ENCODE measurements around the gene RBM44.
A peak's percentile ranks its signal among the peaks of the same experiment; 100 is the strongest.
"Not testable (repeated sequence)": the region's sequence is repeated elsewhere in the genome, so short reads cannot be mapped to it uniquely, and the experiment has no call there.

RBM44 gene

DNA sequence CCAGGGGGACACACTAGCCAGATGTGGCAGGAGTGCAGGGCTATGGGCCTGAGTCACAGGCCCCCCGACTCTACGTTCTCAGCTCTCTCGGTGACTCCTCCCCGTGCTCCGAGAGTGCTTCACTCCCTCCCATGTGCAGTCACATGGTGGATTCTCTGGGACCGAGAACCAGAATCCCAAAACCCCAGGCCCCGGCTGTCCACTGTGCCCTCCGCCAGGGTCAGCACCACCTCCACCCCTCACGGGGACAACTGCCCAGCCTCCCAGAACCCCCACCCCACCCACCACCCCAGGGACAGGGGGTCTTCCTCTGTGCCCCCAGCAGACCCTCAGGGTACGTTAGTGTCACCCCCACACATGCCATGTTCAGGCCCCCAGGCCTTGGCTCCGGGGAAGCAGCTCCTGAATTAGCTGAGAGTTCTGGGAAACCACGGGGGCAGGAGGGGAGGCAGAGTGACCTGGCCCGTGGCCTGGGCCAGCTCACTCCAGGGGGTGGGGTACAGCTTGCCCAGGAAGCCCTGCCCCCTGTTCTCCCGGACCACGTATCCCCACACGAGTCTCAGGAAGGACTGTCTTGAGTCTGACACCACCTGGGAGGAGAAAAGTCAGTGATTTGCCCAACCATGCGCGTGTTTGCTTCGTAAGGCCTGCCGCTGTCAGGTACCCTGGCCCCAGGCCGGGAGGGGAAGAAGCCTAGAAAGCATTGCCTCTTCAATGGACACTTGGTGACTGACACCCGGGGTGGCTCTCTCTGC lies 65.3 kb downstream of the RBM44 start:
- peak overlapping the region; percentile 91 for H3K27ac ChIP-seq
- POLR2A ChIA-PET (ENCODE audit: low non-redundant PET), result no interaction called here
- no peak for TF ChIP-seq CTCF (conservative IDR thresholded peaks at IDR 0.05; ENCODE audit: low read depth)
- no peak for DNase-seq (ENCODE audit: low spot score)
- CTCF ChIA-PET, result no interaction called here

GRCh38 chr2:237864444-237864931 lies 65.9 kb downstream of the RBM44 start:
- H3K27ac ChIP-seq, result peak overlapping the region; percentile 91
- ChIA-PET POLR2A (ENCODE audit: low non-redundant PET) (no interaction called here), CTCF (no interaction called here)
- no peak for TF ChIP-seq CTCF (conservative IDR thresholded peaks at IDR 0.05; ENCODE audit: low read depth)
- DNase-seq (ENCODE audit: low spot score), result no peak

GRCh38 chr2:237864940-237865622 lies 66.5 kb downstream of the RBM44 start:
- POLR2A ChIA-PET (ENCODE audit: low non-redundant PET), result no interaction called here
- no peak for TF ChIP-seq CTCF (conservative IDR thresholded peaks at IDR 0.05; ENCODE audit: low read depth)
- CTCF ChIA-PET, result interaction anchor here (0.6 kb wide), 1 partner anchor 324 kb away, joined by 3 read pairs; no protein-coding TSS in a partner anchor
- peak overlapping the region; percentile 91 for H3K27ac ChIP-seq
- peak; percentile 78 for DNase-seq (ENCODE audit: low spot score)

DNA sequence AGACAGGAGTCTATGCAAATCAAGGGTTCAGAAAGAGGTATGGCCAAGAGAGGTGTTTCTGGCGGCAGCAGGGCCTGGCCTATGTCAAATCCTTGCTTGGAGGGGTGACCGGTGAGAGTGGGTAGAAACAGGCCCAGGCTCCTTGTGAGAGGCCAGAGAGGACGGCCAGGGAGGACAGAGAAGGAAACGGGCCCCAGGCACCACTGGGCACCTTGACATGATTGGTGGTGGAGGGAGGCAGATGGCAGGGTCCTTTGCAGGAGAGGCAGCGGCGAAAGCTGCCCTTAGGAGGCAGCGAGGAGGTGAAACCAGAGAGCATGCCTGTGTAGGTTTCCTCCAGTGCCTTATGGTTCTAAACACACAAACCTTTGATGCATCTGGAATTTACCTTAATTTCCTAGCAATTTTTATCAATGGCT lies 67.1 kb downstream of the RBM44 start:
- DNase-seq (ENCODE audit: low spot score), result no peak
- ChIA-PET POLR2A (ENCODE audit: low non-redundant PET) (no interaction called here), CTCF (interaction anchor here (0.6 kb wide), 1 partner anchor 325 kb away, joined by 3 read pairs; no protein-coding TSS in a partner anchor)
- no peak for TF ChIP-seq CTCF (conservative IDR thresholded peaks at IDR 0.05; ENCODE audit: low read depth)
- H3K27ac ChIP-seq, result peak overlapping the region; percentile 91

- TF ChIP-seq CTCF (conservative IDR thresholded peaks at IDR 0.05; ENCODE audit: low read depth), result no peak
- ChIA-PET POLR2A (ENCODE audit: low non-redundant PET) (no interaction called here), CTCF (no interaction called here)
- no peak for DNase-seq (ENCODE audit: low spot score)
- H3K27ac ChIP-seq, result peak overlapping the region; percentile 91
These were observed 67.6 kb downstream of the RBM44 start for GRCh38 chr2:237866101-237866621.

GRCh38 chr2:237867465-237867864 lies 68.9 kb downstream of the RBM44 start:
- H3K27ac ChIP-seq, result peak overlapping the region; percentile 49; the same call in 1 of the 2 replicates
- no peak for DNase-seq (ENCODE audit: low spot score)
- ChIA-PET POLR2A (ENCODE audit: low non-redundant PET) (no interaction called here), CTCF (interaction anchor here (1.0 kb wide), 1 partner anchor 9 kb away, joined by 3 read pairs; no protein-coding TSS in a partner anchor)
- no peak for TF ChIP-seq CTCF (conservative IDR thresholded peaks at IDR 0.05; ENCODE audit: low read depth)

GRCh38 chr2:237868074-237868473 lies 69.5 kb downstream of the RBM44 start:
- CTCF ChIA-PET; POLR2A ChIA-PET (ENCODE audit: low non-redundant PET); DNase-seq (ENCODE audit: low spot score): not testable (repeated sequence)
- peak overlapping the region; percentile 49 for H3K27ac ChIP-seq

Measured in RWPE1 (cell line).